GM12878 (cell line): Measurements from ENCODE around the gene WSCD2. TPM values are rescaled to one million over a fixed set of nuclear protein-coding genes. Genes with fewer than 3 reads are reported as not detected.

Experiments used
- ATAC-seq: fragments of 200-7000 bp; cut with Tn5 transposase; 3 replicates; pipeline ENCODE4 v1.9.1; 2020; ENCODE audit warnings: mild to moderate bottlenecking, moderate library complexity
- BruUV-seq: library from RNA; stranded (reverse); fragments of 400-500 nt; replicated peaks from 2 replicates; lab custom pipeline; 2021; lab: Mats Ljungman, UMichigan
- CTCF ChIA-PET: fragments of 300-600 bp; sonication (Branson Sonifier 250); formaldehyde crosslinking; extraction: SDS; loops from one replicate; lab custom pipeline; 2021; ENCODE audit warnings: inconsistent platforms; lab: Yijun Ruan, JAX
- POLR2A ChIA-PET: fragments of 350-600 bp; formaldehyde crosslinking; extraction: SDS; loops from one replicate; lab custom pipeline; 2021; ENCODE audit warnings: inconsistent platforms; lab: Charles Lee
- RAD21 ChIA-PET: fragments of 300-600 bp; sonication (Branson Sonifier 250); formaldehyde crosslinking; loops from one replicate; lab custom pipeline; 2023; ENCODE audit warnings: antibody characterized with exemption; ENCODE audit not compliant: unreplicated experiment; lab: Charles Lee
- SMC1A ChIA-PET: fragments of 300-600 bp; sonication (Branson Sonifier 250); formaldehyde crosslinking; loops from one replicate; lab custom pipeline; 2023; ENCODE audit not compliant: unreplicated experiment, uncharacterized antibody; lab: Charles Lee
- DNase-seq: peaks from one replicate; pipeline ENCODE4 v3.0.0-alpha.2; 2011; ENCODE audit warnings: low read depth, low spot score
- FAIRE-seq: peaks from 3 replicates; lab custom pipeline; 2011; peaks lifted over from hg19 to GRCh38; lab: Jason Lieb, UNC
- H2AFZ ChIP-seq: 2 replicates; pipeline ENCODE4 v1.6.0; 2011; ENCODE audit warnings: low read depth, low read length, control low read depth; ENCODE audit not compliant: control insufficient read depth
- H3K27ac ChIP-seq: 2 replicates; pipeline ENCODE4 v1.5.1; 2011; ENCODE audit warnings: control low read depth; ENCODE audit not compliant: control insufficient read depth, insufficient read depth
- H3K27me3 ChIP-seq, 2 experiments: replicated peaks in 1 of 2; 2 replicates each; pipeline versions ENCODE4 v1.6.0 to v1.6.1; 2011; ENCODE audit warnings: low read length in 1 of 2; ENCODE audit not compliant: control insufficient read depth in 2 of 2, insufficient read depth in 2 of 2
- H3K36me3 ChIP-seq, 2 experiments: 2 replicates each; pipeline ENCODE4 v1.5.1; 2011; ENCODE audit warnings: low read length in 1 of 2; ENCODE audit not compliant: control insufficient read depth in 2 of 2, insufficient read depth in 2 of 2
- H3K4me1 ChIP-seq: 2 replicates; pipeline ENCODE4 v1.6.1; 2011; ENCODE audit warnings: mild to moderate bottlenecking, low read length, moderate library complexity, mixed read lengths; ENCODE audit not compliant: control insufficient read depth, insufficient read depth
- H3K4me2 ChIP-seq: 2 replicates; pipeline ENCODE4 v1.6.0; 2011; ENCODE audit warnings: control low read depth; ENCODE audit not compliant: control insufficient read depth, insufficient read depth
- H3K4me3 ChIP-seq: fragments of 200-600 bp; sonication (generic); 2 replicates; pipeline ENCODE4 v1.5.1; 2016
- H3K79me2 ChIP-seq: 2 replicates; pipeline ENCODE4 v1.6.0; 2011; ENCODE audit warnings: low read length; ENCODE audit not compliant: control insufficient read depth, insufficient read depth
- H3K9ac ChIP-seq: 2 replicates; pipeline ENCODE4 v1.8.0; 2011; ENCODE audit warnings: low read length, control low read depth, mixed read lengths; ENCODE audit not compliant: control insufficient read depth, insufficient read depth
- H3K9me3 ChIP-seq: replicated peaks from 3 replicates; pipeline ENCODE4 v1.5.1; 2011; ENCODE audit warnings: mild to moderate bottlenecking, low read length; ENCODE audit not compliant: control insufficient read depth, insufficient read depth
- H4K20me1 ChIP-seq: 2 replicates; pipeline ENCODE4 v1.6.0; 2011; ENCODE audit not compliant: control insufficient read depth, insufficient read depth
- BCL11A ChIP-seq: IDR thresholded peaks from 2 replicates; pipeline ENCODE4 v1.6.1; 2011; ENCODE audit warnings: low read depth, low read length
- BCL3 ChIP-seq: IDR thresholded peaks from 2 replicates; pipeline ENCODE4 v1.6.1; 2011; ENCODE audit warnings: borderline replicate concordance, low read depth, mild to moderate bottlenecking, moderate library complexity, low read length; ENCODE audit not compliant: insufficient read depth, poor library complexity, severe bottlenecking
- CHD4 ChIP-seq: fragments of 200-600 bp; sonication (generic); IDR thresholded peaks from 2 replicates; pipeline ENCODE4 v1.6.1; 2016; ENCODE audit warnings: mild to moderate bottlenecking
- ETV6 ChIP-seq, 2 experiments: fragments of 450-650 bp in 1 of 2; IDR thresholded peaks in 1 of 2; conservative IDR thresholded peaks in 1 of 2; 2 replicates each; pipeline ENCODE4 v1.6.1; 2014; ENCODE audit warnings: antibody characterized with exemption in 1 of 2, borderline replicate concordance in 1 of 2, low read depth in 1 of 2, mild to moderate bottlenecking in 1 of 2, moderate library complexity in 1 of 2
- HDAC2 ChIP-seq: fragments of 200-600 bp; sonication (generic); IDR thresholded peaks from 2 replicates; pipeline ENCODE4 v1.6.1; 2017
- NBN ChIP-seq: fragments of 450-650 bp; IDR thresholded peaks from 2 replicates; pipeline ENCODE4 v1.6.1; 2016
- NR2F1 ChIP-seq: fragments of 450-650 bp; conservative IDR thresholded peaks from 2 replicates; pipeline ENCODE4 v1.6.1; 2017; ENCODE audit warnings: mild to moderate bottlenecking
- NRF1 ChIP-seq: conservative IDR thresholded peaks from 2 replicates; pipeline ENCODE4 v1.6.1; 2011; ENCODE audit warnings: mild to moderate bottlenecking, low read depth, low read length, improper control_type of control experiment
- SREBF1 ChIP-seq: IDR thresholded peaks from 2 replicates; pipeline ENCODE4 v1.6.1; 2012; ENCODE audit warnings: mild to moderate bottlenecking, low read length
- TARDBP ChIP-seq: IDR thresholded peaks from 2 replicates; pipeline ENCODE4 v1.6.1; 2016; ENCODE audit warnings: borderline replicate concordance
- YY1 ChIP-seq: IDR thresholded peaks from 2 replicates; pipeline ENCODE4 v1.6.1; 2011; ENCODE audit warnings: low read depth, mild to moderate bottlenecking, low read length
- WGBS: methylation state at CpG from one replicate; pipeline ENCODE4 v1.1.6; 2016; ENCODE audit warnings: low lambda C conversion rate; ENCODE audit not compliant: insufficient replicate concordance, insufficient coverage; ENCODE audit errors: missing lambda C conversion rate; 5-methylcytosine and 5-hydroxymethylcytosine counted together
- in situ Hi-C: fragments of 300-500 bp; cut with MboI; formaldehyde crosslinking; loops from 9 replicates; pipeline ENCODE4 v1.14.3; 2018; ENCODE audit warnings: mixed read lengths
- intact Hi-C: fragments of 100-400 bp; cut with micrococcal nuclease; formaldehyde crosslinking; loops from one replicate; pipeline ENCODE4 v1.14.2; 2022; ENCODE audit not compliant: unreplicated experiment
- polyA plus RNA-seq, 11 experiments: library from polyadenylated mRNA; depleted of rRNA in 4 of 11; unstranded in 6 of 11; stranded (reverse) in 5 of 11; fragments of >200 nt; fragmentation: Nextera tagmentation in 4 of 11; fragmentation: Illumina TruSeq in 1 of 11; extraction: Ambion mirVana in 4 of 11; extraction: Trizol in 1 of 11; gene quantifications; 1 replicate in 1 of 11; 2 replicates in 10 of 11; pipeline versions ENCODE4 v1.2.1 to v1.2.3, GENCODE V29; 2011 to 2016; ENCODE audit warnings: inconsistent platforms in 2 of 11, missing spikeins in 2 of 11, low read depth in 1 of 11
- total RNA-seq, 4 experiments: library from RNA; depleted of rRNA in 3 of 4; stranded (reverse); fragments of >200 nt in 3 of 4; fragmentation: Illumina TruSeq in 1 of 4; extraction: Trizol in 1 of 4; gene quantifications; 2 replicates each; pipeline versions ENCODE4 v1.2.1 to v1.2.3, GENCODE V29; 2013 to 2021

WSCD2 gene
- total and polyA plus RNA-seq, 10 of the 15 experiments (the other 5 are each of a cell fraction or from before 2014, with no cell fraction given), result 0.41 TPM; not detected in 9

- TF ChIP-seq BCL11A, result no peak
These were observed 38.0 kb upstream of the WSCD2 start (continued) for GRCh38 chr12:108090932-108091678.

GRCh38 chr12:108091679-108092051 is 37.4 kb upstream of the WSCD2 start:
- H3K9ac ChIP-seq, result no peak overlapping the region
- no peak overlapping the region for H3K4me2 ChIP-seq
- no peak for TF ChIP-seq NR2F1
- TF ChIP-seq NBN, result no peak
- TF ChIP-seq HDAC2, result no peak
- no peak for TF ChIP-seq TARDBP
- no peaks in the 10 kb centered on the region; a peak in 1 of 4 replicates for H3K27me3 ChIP-seq
- SMC1A ChIA-PET, result no interaction called here
- CTCF ChIA-PET, result interaction anchor here (1.7 kb wide), 1 partner anchor 9 kb away, joined by 3 read pairs; no protein-coding TSS in a partner anchor
- POLR2A ChIA-PET, result interaction anchor here (0.8 kb wide), 1 partner anchor 15 kb away, joined by 3 read pairs; no protein-coding TSS in a partner anchor
- in situ Hi-C loops (no loop called here), intact Hi-C loops (no loop called here)
- FAIRE-seq (no peak), ATAC-seq (no peak), DNase-seq (no peak)
- no TSS peak for BruUV-seq
- no peak overlapping the region for H3K4me3 ChIP-seq
- H3K4me1 ChIP-seq, result no peaks in the 10 kb centered on the region
- no peaks in the 10 kb centered on the region for H3K36me3 ChIP-seq
- H3K9me3 ChIP-seq, result no peaks in the 10 kb centered on the region
- WGBS, result 30% methylated on average over 4 of the region's 4 CpGs
- no peaks in the 10 kb centered on the region for H4K20me1 ChIP-seq
- no peak overlapping the region for H3K27ac ChIP-seq
- H3K79me2 ChIP-seq, result no peaks in the 10 kb centered on the region
- RAD21 ChIA-PET, result no interaction called here
- H2AFZ ChIP-seq, result no peak overlapping the region

GRCh38 chr12:108093209-108093608 is 35.9 kb upstream of the WSCD2 start:
- no peaks in the 10 kb centered on the region for H3K9me3 ChIP-seq
- H2AFZ ChIP-seq, result no peak overlapping the region
- no peak for ATAC-seq
- SMC1A ChIA-PET, result no interaction called here
- WGBS, result 0% methylated on average over 4 of the region's 4 CpGs
- H3K27ac ChIP-seq, result no peak overlapping the region
- no peak for DNase-seq
- H3K4me1 ChIP-seq, result no peaks in the 10 kb centered on the region
- no peak overlapping the region for H3K9ac ChIP-seq
- in situ Hi-C loops (no loop called here), intact Hi-C loops (no loop called here)
- no peak overlapping the region for H3K4me3 ChIP-seq
- no peaks in the 10 kb centered on the region for H3K36me3 ChIP-seq
- CTCF ChIA-PET, result no interaction called here
- FAIRE-seq, result no peak
- H3K4me2 ChIP-seq, result no peak overlapping the region
- no peaks in the 10 kb centered on the region for H3K79me2 ChIP-seq
- no peaks in the 10 kb centered on the region for H4K20me1 ChIP-seq
- POLR2A ChIA-PET, result no interaction called here
- RAD21 ChIA-PET, result no interaction called here
- BruUV-seq, result no TSS peak
- H3K27me3 ChIP-seq, result no peaks in the 10 kb centered on the region; a peak in 1 of 4 replicates
- TF ChIP-seq ETV6 (conservative IDR thresholded peaks at IDR 0.05 in 1 of 2, IDR thresholded peaks at IDR 0.05 in 1 of 2; ENCODE audit: borderline replicate concordance in 1 of 2, low read depth in 1 of 2) (no peak), BCL3 (no peak), NRF1 (no peak), YY1 (no peak), CHD4 (no peak), SREBF1 (no peak)
